SH-SY5Y (cell line): ENCODE results near the gene ARMC9.

Experiments used
- GATA2 ChIP-seq: IDR thresholded peaks from 2 replicates; pipeline ENCODE4 v1.6.1; 2011; ENCODE audit warnings: mild to moderate bottlenecking, low read depth, low read length
- GATA3 ChIP-seq: IDR thresholded peaks from 2 replicates; pipeline ENCODE4 v1.6.1; 2011; ENCODE audit warnings: low read depth, mild to moderate bottlenecking, low read length, moderate library complexity

GRCh38 chr2:231280846-231281245 lies 82.4 kb downstream of the ARMC9 start:
- TF ChIP-seq GATA2 = no peak
- no peak for TF ChIP-seq GATA3
